NCI-H2196 (cell line): ENCODE results near the gene AXIN2.

Source experiments
- DNase-seq: peaks from one replicate; lab custom pipeline; 2025; ENCODE audit not compliant: unreplicated experiment; lab: John Stamatoyannopoulos, UW

AXIN2 gene

GRCh38 chr17:65554553-65555223 lies 6.8 kb downstream of the AXIN2 start:
- DNase-seq: peak; percentile 74

GRCh38 chr17:65553646-65554552 lies 7.5 kb downstream of the AXIN2 start:
- DNase-seq: no peak

GRCh38 chr17:65553009-65553645 lies 8.3 kb downstream of the AXIN2 start:
- DNase-seq: no peak

GRCh38 chr17:65552214-65552613 lies 9.2 kb downstream of the AXIN2 start:
- DNase-seq: no peak

GRCh38 chr17:65551267-65552040 lies 10.0 kb downstream of the AXIN2 start:
- no peak for DNase-seq

- DNase-seq: no peak
These were observed 10.7 kb downstream of the AXIN2 start for GRCh38 chr17:65550758-65551157.

- DNase-seq: no peak
These were observed 11.3 kb downstream of the AXIN2 start for GRCh38 chr17:65550075-65550662.

- DNase-seq: no peak
These were observed 13.0 kb downstream of the AXIN2 start for GRCh38 chr17:65548269-65548969.

GRCh38 chr17:65547253-65547670 lies 14.2 kb downstream of the AXIN2 start:
- DNase-seq: no peak

GRCh38 chr17:65546579-65546978 lies 14.9 kb downstream of the AXIN2 start:
- DNase-seq: no peak

GRCh38 chr17:65545705-65546523 lies 15.5 kb downstream of the AXIN2 start:
- DNase-seq: no peak

- no peak for DNase-seq
These were observed 16.8 kb downstream of the AXIN2 start for GRCh38 chr17:65544672-65545071.

- DNase-seq: no peak
These were observed 18.8 kb downstream of the AXIN2 start for GRCh38 chr17:65542610-65543009.

GRCh38 chr17:65542067-65542466 lies 19.4 kb downstream of the AXIN2 start:
- no peak for DNase-seq

GRCh38 chr17:65541453-65541852 lies 20.0 kb downstream of the AXIN2 start:
- DNase-seq: no peak

GRCh38 chr17:65539630-65540266 lies 21.7 kb downstream of the AXIN2 start:
- DNase-seq: no peak

- no peak for DNase-seq
These were observed 22.5 kb downstream of the AXIN2 start for GRCh38 chr17:65538675-65539529.
